CD14-positive monocyte (primary cell): Measurements from ENCODE around the gene ARHGAP18. TPM values are rescaled to one million over a fixed set of nuclear protein-coding genes. Genes with fewer than 3 reads are reported as not detected.

Source experiments
- DNase-seq, 3 donors: peaks; one replicate each; pipeline ENCODE4 v3.0.0-alpha.2; 2011 to 2022
- H2AFZ ChIP-seq: 2 replicates; pipeline ENCODE4 v1.6.0; 2012; ENCODE audit warnings: mild to moderate bottlenecking, low read depth, low read length, inconsistent platforms; ENCODE audit not compliant: insufficient read depth, poor library complexity, severe bottlenecking
- H3K27ac ChIP-seq, 2 donors: 1 replicate in 1 of 2; 2 replicates in 1 of 2; pipeline ENCODE4 v1.5.1; 2012 to 2013; ENCODE audit warnings: low read length in 2 of 2, control low read depth in 1 of 2, inconsistent platforms in 1 of 2, low read depth in 1 of 2, mild to moderate bottlenecking in 1 of 2
- H3K27me3 ChIP-seq, 2 donors: one replicate each; pipeline versions ENCODE4 v1.6.0 to v1.6.1; 2011 to 2013; ENCODE audit warnings: low read length in 2 of 2; ENCODE audit not compliant: control insufficient read depth in 2 of 2, insufficient read depth in 2 of 2
- H3K36me3 ChIP-seq, 2 donors: replicated peaks in 1 of 2; 1 replicate in 1 of 2; 2 replicates in 1 of 2; pipeline versions ENCODE4 v1.5.1 to v1.6.1; 2012 to 2013; ENCODE audit warnings: low read length in 2 of 2, control low read depth in 1 of 2, inconsistent platforms in 1 of 2, mild to moderate bottlenecking in 1 of 2; ENCODE audit not compliant: insufficient read depth in 2 of 2, control insufficient read depth in 1 of 2
- H3K4me1 ChIP-seq, 2 donors: 1 replicate in 1 of 2; 2 replicates in 1 of 2; pipeline versions ENCODE4 v1.5.1 to v1.6.1; 2012 to 2013; ENCODE audit warnings: low read length in 2 of 2, control low read depth in 1 of 2, inconsistent platforms in 1 of 2, mild to moderate bottlenecking in 1 of 2, moderate library complexity in 1 of 2; ENCODE audit not compliant: insufficient read depth in 2 of 2, control insufficient read depth in 1 of 2
- H3K4me2 ChIP-seq: replicated peaks from 2 replicates; pipeline ENCODE3; 2012; ENCODE audit warnings: low read length, moderate library complexity, mild to moderate bottlenecking; ENCODE audit not compliant: poor library complexity, severe bottlenecking; ENCODE audit errors: extremely low read depth
- H3K4me3 ChIP-seq, 3 experiments: fragments of 200-600 bp in 1 of 3; sonication (generic) in 1 of 3; replicated peaks in 1 of 3; 1 replicate in 2 of 3; 2 replicates in 1 of 3; pipeline ENCODE4 v1.5.1; 2011 to 2013; ENCODE audit warnings: low read length in 3 of 3, mild to moderate bottlenecking in 3 of 3, control low read depth in 2 of 3, low read depth in 2 of 3, inconsistent platforms in 1 of 3, moderate library complexity in 1 of 3
- H3K79me2 ChIP-seq: 2 replicates; pipeline ENCODE4 v1.6.0; 2012; ENCODE audit warnings: mild to moderate bottlenecking, control low read depth, inconsistent platforms, low read length, moderate library complexity; ENCODE audit not compliant: insufficient read depth
- H3K9ac ChIP-seq: 2 replicates; pipeline ENCODE4 v1.6.0; 2017; ENCODE audit warnings: low read length, mild to moderate bottlenecking; ENCODE audit not compliant: insufficient read depth, poor library complexity, severe bottlenecking
- H3K9me3 ChIP-seq, 2 donors: replicated peaks in 1 of 2; 1 replicate in 1 of 2; 2 replicates in 1 of 2; pipeline versions ENCODE4 v1.5.1 to v1.6.1; 2012 to 2013; ENCODE audit warnings: low read length in 2 of 2, control low read depth in 1 of 2; ENCODE audit not compliant: control insufficient read depth in 1 of 2, insufficient read depth in 1 of 2
- H4K20me1 ChIP-seq: 2 replicates; pipeline ENCODE4 v1.6.0; 2012; ENCODE audit warnings: mild to moderate bottlenecking, low read length, control low read depth, moderate library complexity; ENCODE audit not compliant: insufficient read depth
- H3K27ac Mint-ChIP-seq, 7 donors: one replicate each; pipeline ENCODE4 v1.8.0; 2020; ENCODE audit warnings: mild to moderate bottlenecking in 7 of 7, mixed read lengths in 7 of 7, moderate library complexity in 6 of 7, inconsistent platforms in 2 of 7
- H3K27me3 Mint-ChIP-seq, 3 donors: one replicate each; pipeline ENCODE4 v1.8.0; 2021 to 2022; ENCODE audit warnings: low read depth in 3 of 3, mild to moderate bottlenecking in 3 of 3, mixed read lengths in 3 of 3, moderate library complexity in 3 of 3, inconsistent platforms in 1 of 3
- H3K36me3 Mint-ChIP-seq, 2 donors: one replicate each; pipeline ENCODE4 v1.8.0; 2020; ENCODE audit warnings: mixed read lengths in 2 of 2, inconsistent platforms in 1 of 2, mild to moderate bottlenecking in 1 of 2
- H3K4me1 Mint-ChIP-seq: one replicate; pipeline ENCODE4 v1.8.0; 2020; ENCODE audit warnings: mild to moderate bottlenecking, mixed read lengths
- H3K4me3 Mint-ChIP-seq, 2 donors: one replicate each; pipeline ENCODE4 v1.8.0; 2020; ENCODE audit warnings: mild to moderate bottlenecking in 2 of 2, mixed read lengths in 2 of 2, moderate library complexity in 1 of 2
- H3K9me3 Mint-ChIP-seq, 7 donors: one replicate each; pipeline ENCODE4 v1.8.0; 2020 to 2022; ENCODE audit warnings: mixed read lengths in 7 of 7, mild to moderate bottlenecking in 6 of 7, moderate library complexity in 6 of 7, inconsistent platforms in 2 of 7
- CTCF ChIP-seq: fragments of 200-600 bp; IDR thresholded peaks from one replicate; pipeline ENCODE4 v1.8.0; 2022; ENCODE audit warnings: antibody characterized with exemption, mild to moderate bottlenecking
- WGBS: methylation state at CpG from one replicate; pipeline ENCODE4 v1.1.5; 2013; ENCODE audit warnings: missing lambda C conversion rate; ENCODE audit not compliant: insufficient coverage; 5-methylcytosine and 5-hydroxymethylcytosine counted together
- intact Hi-C, 2 donors: fragments of 100-400 bp; cut with micrococcal nuclease; formaldehyde crosslinking; loops; one replicate each; pipeline versions ENCODE4 v1.15.0 to v1.15.1; 2023
- polyA plus RNA-seq, 3 donors: library from polyadenylated mRNA; depleted of rRNA in 1 of 3; unstranded in 2 of 3; stranded (reverse) in 1 of 3; fragments of 300-500 nt in 2 of 3; fragments of >200 nt in 1 of 3; fragmentation: Illumina TruSeq in 2 of 3; gene quantifications; 1 replicate in 2 of 3; 2 replicates in 1 of 3; pipeline ENCODE4 v1.2.3, GENCODE V29; 2012 to 2021

Gene ARHGAP18
- polyA plus RNA-seq, 3 donors, result 3.7 to 5.6 (median 3.8) TPM

DNA sequence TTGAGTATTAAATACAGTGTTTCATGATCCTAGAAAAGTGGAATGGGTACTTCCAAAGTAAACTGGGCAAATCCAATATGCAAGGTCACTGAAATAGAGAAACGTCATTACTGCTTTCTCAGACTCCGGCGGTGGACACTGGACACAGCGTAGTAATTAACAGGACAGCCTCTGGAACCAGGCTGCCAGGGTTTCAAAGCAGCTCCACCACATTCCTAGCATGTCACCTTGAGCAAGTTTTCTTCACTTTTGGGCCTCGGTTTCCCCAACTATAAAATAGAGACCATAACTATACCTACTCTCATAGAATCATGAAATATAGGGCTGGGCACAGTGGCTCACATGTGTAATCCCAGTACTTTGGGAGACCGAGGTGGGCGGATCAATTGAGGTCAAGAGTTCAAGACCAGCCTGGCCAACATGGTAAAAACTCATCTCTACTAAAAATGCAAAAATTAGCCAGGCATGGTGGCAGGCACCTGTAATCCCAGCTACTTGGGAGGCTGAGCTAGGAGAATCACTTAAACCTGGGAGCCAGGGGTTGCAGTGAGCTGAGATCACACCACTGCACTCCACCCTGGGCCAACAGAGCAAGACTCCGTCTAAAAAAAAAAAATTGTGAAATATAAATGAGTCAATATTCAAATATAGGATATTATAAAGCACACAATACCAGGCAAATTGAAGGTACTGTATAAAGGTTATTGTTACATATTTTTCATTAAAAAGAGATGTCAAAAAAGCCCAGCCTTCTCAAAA lies 24.9 kb downstream of the ARHGAP18 start:
- Mint-ChIP-seq H3K27ac (peak overlapping the region; percentile 98 to 99 (median 99)), H3K36me3 (peaks cover 6 to 10% of the 10 kb centered on the region in 2 donors), H3K4me1 (peaks cover 75% of the 10 kb centered on the region), H3K27me3 (peaks cover 0 to 2% (median 0%) of the 10 kb centered on the region in 3 donors), H3K4me3 (peak overlapping the region in 1 of 2 donors; percentile 62), H3K9me3 (peaks cover 0 to 2% (median 0%) of the 10 kb centered on the region in 7 donors)
- Histone ChIP-seq H3K27ac (peak overlapping the region; percentile 79 to 93), H3K9ac (peak overlapping the region; percentile 32), H3K9me3 (no peaks in the 10 kb centered on the region), H3K4me2 (peak overlapping the region; percentile 70), H2AFZ (no peak overlapping the region), H4K20me1 (no peaks in the 10 kb centered on the region), H3K27me3 (no peaks in the 10 kb centered on the region), H3K79me2 (peaks cover 53% of the 10 kb centered on the region), H3K4me3 (peak overlapping the region in 1 of 3 experiments; percentile 52), H3K4me1 (peaks cover 61 to 76% of the 10 kb centered on the region in 2 donors), H3K36me3 (no peaks in the 10 kb centered on the region)
- DNase-seq, result peak; percentile 42 to 73 (median 70)
- intact Hi-C loops, result no loop called here
- WGBS, result 96% methylated on average over 4 of the region's 8 CpGs
- TF ChIP-seq CTCF, result no peak

DNA sequence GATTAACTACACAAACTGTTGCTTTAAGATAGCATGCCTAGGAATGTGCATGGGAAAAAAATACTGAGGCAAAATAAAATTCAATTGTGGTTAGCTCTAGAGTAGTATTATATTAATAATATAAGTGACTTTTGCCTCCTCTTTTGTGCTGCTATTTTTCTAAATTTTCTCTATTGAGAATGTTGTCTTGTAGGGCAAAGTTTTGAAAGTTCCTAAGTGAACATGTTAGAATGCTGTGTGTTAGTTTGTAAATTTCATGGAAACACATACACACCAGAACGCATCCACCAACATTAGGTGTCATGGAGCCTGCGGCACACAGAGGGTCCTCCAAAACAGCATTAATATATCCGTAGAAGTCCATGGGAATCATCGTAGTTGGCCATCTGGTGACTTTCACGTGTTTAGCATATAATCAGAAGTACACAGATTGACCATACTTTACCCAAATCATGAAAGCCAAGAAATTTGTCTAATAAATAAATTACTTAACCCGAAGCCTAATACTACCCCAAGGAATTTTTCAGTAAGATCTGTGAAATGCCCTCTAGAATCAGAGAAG lies 25.6 kb downstream of the ARHGAP18 start:
- WGBS, result 79% methylated on average over 2 of the region's 6 CpGs
- DNase-seq, result no peak
- Histone ChIP-seq H3K27me3 (no peaks in the 10 kb centered on the region), H3K9me3 (no peaks in the 10 kb centered on the region), H3K27ac (peak overlapping the region; percentile 79 to 93), H3K79me2 (peaks cover 53% of the 10 kb centered on the region), H3K36me3 (no peaks in the 10 kb centered on the region), H3K4me3 (peak overlapping the region in 2 of 3 experiments; percentile 16 to 52), H3K4me2 (peak overlapping the region; percentile 70), H2AFZ (no peak overlapping the region), H3K9ac (peak overlapping the region; percentile 32), H3K4me1 (peaks cover 61 to 76% of the 10 kb centered on the region in 2 donors), H4K20me1 (no peaks in the 10 kb centered on the region)
- Mint-ChIP-seq H3K27ac (peak overlapping the region; percentile 98 to 99 (median 99)), H3K36me3 (peaks cover 6 to 10% of the 10 kb centered on the region in 2 donors), H3K27me3 (peaks cover 0 to 2% (median 0%) of the 10 kb centered on the region in 3 donors), H3K9me3 (peaks cover 0 to 2% (median 0%) of the 10 kb centered on the region in 7 donors), H3K4me1 (peaks cover 75% of the 10 kb centered on the region), H3K4me3 (peak overlapping the region in 1 of 2 donors; percentile 55)
- intact Hi-C loops, result no loop called here
- no peak for TF ChIP-seq CTCF
